GM18907 (cell line): ENCODE measurements around the gene KLK3.

Experiments
- ATAC-seq: cut with Tn5 transposase; IDR thresholded peaks from one replicate; pipeline ENCODE4 v1.9.1; 2021; ENCODE audit warnings: mild to moderate bottlenecking, moderate library complexity; ENCODE audit not compliant: unreplicated experiment

Gene KLK3

GRCh38 chr19:50830266-50831025, 24.3 kb upstream of the KLK3 start:
- ATAC-seq: no peak

- no peak for ATAC-seq
These were observed 23.7 kb upstream of the KLK3 start for GRCh38 chr19:50831026-50831396.

GRCh38 chr19:50832666-50833065, 22.0 kb upstream of the KLK3 start:
- ATAC-seq: no peak

GRCh38 chr19:50833117-50833801, 21.5 kb upstream of the KLK3 start, which contains the start of gene KLK15:
Gene KLK15, minus strand, starts transcription at chr19:50833574. Its CDS starts 2,082 bp downstream, at chr19:50831492.
- ATAC-seq: no peak

GRCh38 chr19:50833802-50834167, 20.9 kb upstream of the KLK3 start:
- ATAC-seq: no peak

- no peak for ATAC-seq
These were observed 19.5 kb upstream of the KLK3 start for GRCh38 chr19:50835103-50835784.

GRCh38 chr19:50835785-50836542, 18.8 kb upstream of the KLK3 start:
- peak; percentile 77 for ATAC-seq

GRCh38 chr19:50836543-50837195, 18.0 kb upstream of the KLK3 start:
- ATAC-seq: no peak

- no peak for ATAC-seq
These were observed 17.4 kb upstream of the KLK3 start for GRCh38 chr19:50837300-50837699.

- ATAC-seq: no peak
These were observed 16.5 kb upstream of the KLK3 start for GRCh38 chr19:50838239-50838638.

GRCh38 chr19:50839712-50840655, 14.7 kb upstream of the KLK3 start:
- ATAC-seq: no peak

GRCh38 chr19:50842130-50842529, 12.6 kb upstream of the KLK3 start:
- no peak for ATAC-seq

- no peak for ATAC-seq
These were observed 11.5 kb upstream of the KLK3 start for GRCh38 chr19:50843205-50843604.

GRCh38 chr19:50843701-50844221, 11.0 kb upstream of the KLK3 start:
- ATAC-seq: no peak

- no peak for ATAC-seq
These were observed 10.3 kb upstream of the KLK3 start for GRCh38 chr19:50844296-50844935.

GRCh38 chr19:50850738-50851137, 4.0 kb upstream of the KLK3 start:
- no peak for ATAC-seq

GRCh38 chr19:50851620-50852019, 3.1 kb upstream of the KLK3 start:
- ATAC-seq: no peak

- ATAC-seq: no peak
These were observed 2.7 kb downstream of the KLK3 start for GRCh38 chr19:50857366-50857765.

- ATAC-seq: no peak
These were observed 4.2 kb downstream of the KLK3 start for GRCh38 chr19:50858886-50859285.
